ENCODE results near the gene LRFN2.

LRFN2 gene

GRCh38 chr6:40397287-40398033 is 189.7 kb downstream of the LRFN2 start:
- DNase-seq = no peak

GRCh38 chr6:40395698-40396076 is 191.5 kb downstream of the LRFN2 start:
- no peak for DNase-seq

GRCh38 chr6:40395066-40395697 is 192.0 kb downstream of the LRFN2 start:
- no peak for DNase-seq

- no peak for DNase-seq
Measured at GRCh38 chr6:40394381-40394780, 192.8 kb downstream of the LRFN2 start.

- DNase-seq = no peak
Measured at GRCh38 chr6:40393641-40394040, 193.5 kb downstream of the LRFN2 start.

GRCh38 chr6:40392589-40392988 is 194.6 kb downstream of the LRFN2 start:
- no peak for DNase-seq

GRCh38 chr6:40391851-40392517 is 195.2 kb downstream of the LRFN2 start:
- DNase-seq = no peak

- no peak for DNase-seq
Measured at GRCh38 chr6:40391086-40391485, 196.1 kb downstream of the LRFN2 start.

GRCh38 chr6:40390144-40390800 is 196.9 kb downstream of the LRFN2 start:
- DNase-seq = no peak

- DNase-seq = peak; percentile 20
Measured at GRCh38 chr6:40389254-40389653, 197.9 kb downstream of the LRFN2 start.

- DNase-seq = no peak
Measured at GRCh38 chr6:40387871-40388264, 199.3 kb downstream of the LRFN2 start.

GRCh38 chr6:40387127-40387870 is 199.9 kb downstream of the LRFN2 start:
- DNase-seq = no peak

- no peak for DNase-seq
Measured at GRCh38 chr6:40386200-40386599, 201.0 kb downstream of the LRFN2 start.

- DNase-seq = no peak
Measured at GRCh38 chr6:40383348-40384115, 203.6 kb downstream of the LRFN2 start.

GRCh38 chr6:40380271-40380670 is 206.9 kb downstream of the LRFN2 start:
- no peak for DNase-seq

- DNase-seq = no peak
Measured at GRCh38 chr6:40379811-40380210, 207.4 kb downstream of the LRFN2 start.

- no peak for DNase-seq
Measured at GRCh38 chr6:40378725-40379074, 208.5 kb downstream of the LRFN2 start.

- no peak for DNase-seq
Measured at GRCh38 chr6:40378071-40378724, 209.0 kb downstream of the LRFN2 start.

- no peak for DNase-seq
Measured at GRCh38 chr6:40377173-40377806, 209.9 kb downstream of the LRFN2 start.

- DNase-seq = no peak
Measured at GRCh38 chr6:40376113-40376650, 211.0 kb downstream of the LRFN2 start.

GRCh38 chr6:40373267-40373666 is 213.9 kb downstream of the LRFN2 start:
- no peak for DNase-seq

Data from fibroblast of skin of scalp (primary cell).